BLaER1 treated with 17β-estradiol and CSF1 and Interleukin-3, amounts not matched to agents 10 nM and 100 nM (cell line): ENCODE results near the gene BHLHE23.

ENCODE experiments used
- H3K27ac ChIP-seq, 11 experiments: shearing (Covaris generic); formaldehyde crosslinking; 2 replicates each; pipeline ENCODE4 v1.8.1; 2022
- H3K27me3 ChIP-seq, 11 experiments: shearing (Covaris generic); formaldehyde crosslinking; 2 replicates each; pipeline ENCODE4 v1.8.1; 2022
- H3K36me3 ChIP-seq, 11 experiments: shearing (Covaris generic); formaldehyde crosslinking; 2 replicates each; pipeline ENCODE4 v1.8.1; 2022
- H3K4me1 ChIP-seq, 10 experiments: shearing (Covaris generic); formaldehyde crosslinking; 2 replicates each; pipeline ENCODE4 v1.8.1; 2022
- H3K4me2 ChIP-seq, 11 experiments: shearing (Covaris generic); formaldehyde crosslinking; 2 replicates each; pipeline ENCODE4 v1.8.1; 2022
- H3K4me3 ChIP-seq, 10 experiments: shearing (Covaris generic); formaldehyde crosslinking; 2 replicates each; pipeline ENCODE4 v1.8.1; 2022
- H3K9ac ChIP-seq, 11 experiments: shearing (Covaris generic); formaldehyde crosslinking; 2 replicates each; pipeline ENCODE4 v1.8.1; 2022
- H3K9me3 ChIP-seq, 11 experiments: shearing (Covaris generic); formaldehyde crosslinking; replicated peaks in 1 of 11; 2 replicates each; pipeline ENCODE4 v1.8.1; 2022
- H4K20me1 ChIP-seq, 11 experiments: shearing (Covaris generic); formaldehyde crosslinking; 2 replicates each; pipeline ENCODE4 v1.8.1; 2022
- Cebpa-rat ChIP-seq, 11 experiments: shearing (Covaris generic); IDR thresholded peaks; 2 replicates each; pipeline ENCODE4 v1.8.1; 2022

BHLHE23 gene

DNA sequence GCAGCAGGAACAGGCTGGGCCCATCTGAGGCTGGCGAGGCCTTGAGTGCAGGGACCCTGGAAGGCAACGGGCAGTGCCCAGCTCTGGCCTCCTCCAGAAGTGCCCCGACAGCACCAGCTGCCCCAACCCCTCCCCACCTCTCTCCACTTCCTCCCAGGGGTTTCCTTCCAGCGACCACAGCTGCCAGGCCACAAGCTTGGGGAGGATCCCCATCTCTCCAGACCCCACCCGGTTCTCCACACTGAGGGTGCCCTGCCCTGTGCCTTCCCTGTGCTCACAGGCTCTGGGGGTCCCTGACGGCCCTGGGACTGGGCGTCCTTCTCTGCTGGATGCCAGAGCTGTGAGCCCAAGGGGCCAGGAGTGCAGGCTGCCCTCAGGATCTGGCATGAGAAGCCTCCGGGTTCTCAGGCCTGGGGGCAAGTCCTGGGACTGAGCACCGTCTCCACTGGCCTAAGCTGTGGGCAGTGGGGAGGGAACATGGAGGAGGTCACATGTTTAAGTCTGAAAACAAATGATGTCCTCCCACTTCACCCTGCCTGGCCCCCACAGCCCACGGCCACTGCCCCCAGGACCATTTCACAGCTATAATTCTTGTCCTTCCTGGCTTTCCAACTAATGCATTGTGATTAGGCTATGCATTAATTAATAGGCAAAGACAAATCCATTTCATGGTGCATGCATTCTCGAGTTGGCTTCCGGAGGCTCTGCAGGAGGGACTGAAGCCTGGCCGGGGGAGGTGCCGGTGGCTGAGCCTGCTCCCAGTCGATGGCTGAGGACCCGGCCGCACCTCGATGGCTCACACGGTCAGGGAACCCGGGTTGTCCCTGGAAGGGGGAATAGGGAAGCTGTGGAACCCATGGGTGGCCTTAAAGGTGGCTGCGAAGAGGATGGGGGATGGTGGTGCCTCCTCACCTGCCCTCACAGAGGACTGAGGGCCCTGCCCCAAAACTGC lies 24.4 kb downstream of the BHLHE23 start:
- no peaks in the 10 kb centered on the region for H3K9me3 ChIP-seq
- peak overlapping the region in 6 of 10 experiments; percentile 4 to 58 (median 18); a peak in 10 of 20 replicates for H3K4me3 ChIP-seq
- no peaks in the 10 kb centered on the region for H3K36me3 ChIP-seq
- no peak for TF ChIP-seq Cebpa-rat (IDR thresholded peaks at IDR 0.05)
- H4K20me1 ChIP-seq, result peaks cover 0 to 62% (median 15%) of the 10 kb centered on the region in 11 experiments; a peak in 13 of 22 replicates
- peak overlapping the region; percentile 83 to 97 (median 94) for H3K4me2 ChIP-seq
- H3K4me1 ChIP-seq, result peaks cover 53 to 93% (median 78%) of the 10 kb centered on the region in 10 experiments
- peak overlapping the region in 7 of 11 experiments; percentile 9 to 56 (median 49); a peak in 12 of 22 replicates for H3K27ac ChIP-seq
- peak overlapping the region in 9 of 11 experiments; percentile 17 to 57 (median 42); a peak in 16 of 22 replicates for H3K9ac ChIP-seq
- H3K27me3 ChIP-seq, result peaks cover 6 to 52% (median 21%) of the 10 kb centered on the region in 11 experiments; a peak in 18 of 22 replicates

DNA sequence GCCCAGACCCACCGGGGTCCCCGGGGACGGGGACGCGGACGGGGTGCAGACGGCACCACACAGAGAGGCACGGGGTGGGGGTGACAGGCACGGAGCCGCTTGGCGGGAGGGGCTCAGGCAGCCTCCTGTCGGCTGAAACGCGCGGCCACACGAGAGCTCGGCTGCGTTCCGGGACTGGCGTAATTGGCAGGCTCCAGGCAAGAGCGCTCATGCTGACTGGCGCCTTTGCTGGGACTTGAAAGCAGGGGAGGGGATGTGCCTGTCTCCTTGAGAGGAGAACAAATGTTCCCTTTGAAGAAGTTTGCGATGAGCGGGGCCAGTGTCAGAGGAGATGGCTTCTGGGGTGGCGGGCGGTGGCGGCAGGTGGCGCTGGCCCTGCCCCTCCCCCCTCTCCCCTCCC lies 25.8 kb downstream of the BHLHE23 start:
- Histone ChIP-seq H3K4me2 (peak overlapping the region; percentile 78 to 96 (median 90)), H3K36me3 (no peaks in the 10 kb centered on the region), H3K27ac (peak overlapping the region in 1 of 11 experiments; percentile 2; a peak in 1 of 22 replicates), H3K4me1 (peaks cover 60 to 98% (median 87%) of the 10 kb centered on the region in 10 experiments), H3K9me3 (no peaks in the 10 kb centered on the region), H3K4me3 (peak overlapping the region in 4 of 10 experiments; percentile 4 to 49 (median 18); a peak in 4 of 20 replicates), H3K9ac (peak overlapping the region in 4 of 11 experiments; percentile 3 to 46 (median 34); a peak in 5 of 22 replicates), H4K20me1 (peaks cover 0 to 71% (median 15%) of the 10 kb centered on the region in 11 experiments; a peak in 13 of 22 replicates), H3K27me3 (peaks cover 6 to 60% (median 21%) of the 10 kb centered on the region in 11 experiments; a peak in 18 of 22 replicates)
- TF ChIP-seq Cebpa-rat (IDR thresholded peaks at IDR 0.05), result no peak

DNA sequence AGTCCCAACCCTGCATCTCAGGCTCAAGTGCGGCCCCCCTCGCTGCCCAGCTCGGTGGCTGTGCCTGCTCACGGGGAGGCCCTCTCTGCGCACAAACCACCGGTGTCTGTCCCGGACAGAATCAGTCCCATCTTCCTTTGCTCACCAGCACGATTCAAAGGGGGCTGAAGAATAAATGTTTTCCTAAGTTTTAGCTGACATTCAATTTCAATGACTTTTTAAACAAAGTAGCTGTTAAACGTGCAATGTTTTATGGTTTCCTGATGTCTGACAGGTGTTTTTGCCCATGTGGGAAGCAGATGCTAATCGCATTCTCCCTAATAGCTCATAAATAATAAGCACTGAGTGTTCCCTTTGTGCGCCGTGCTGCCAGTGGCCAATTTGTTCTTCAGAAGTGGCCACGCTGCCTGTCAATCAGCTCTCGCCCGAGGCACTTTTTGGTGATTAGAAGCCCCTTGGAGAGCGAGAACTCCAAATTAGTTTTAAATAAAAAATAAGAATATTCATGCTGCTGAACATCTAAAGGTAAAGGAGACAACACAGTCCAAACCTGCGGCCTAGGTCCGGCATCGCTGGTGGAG lies 26.3 kb downstream of the BHLHE23 start:
- Histone ChIP-seq H3K27ac (peak overlapping the region in 1 of 11 experiments; percentile 2; a peak in 1 of 22 replicates), H3K4me1 (peaks cover 60 to 98% (median 83%) of the 10 kb centered on the region in 10 experiments), H3K4me2 (peak overlapping the region; percentile 78 to 96 (median 90)), H3K9me3 (no peaks in the 10 kb centered on the region), H4K20me1 (peaks cover 0 to 71% (median 15%) of the 10 kb centered on the region in 11 experiments; a peak in 13 of 22 replicates), H3K36me3 (no peaks in the 10 kb centered on the region), H3K9ac (peak overlapping the region in 5 of 11 experiments; percentile 14 to 46 (median 35); a peak in 7 of 22 replicates), H3K4me3 (peak overlapping the region in 4 of 10 experiments; percentile 4 to 49 (median 18); a peak in 5 of 20 replicates), H3K27me3 (peaks cover 6 to 59% (median 18%) of the 10 kb centered on the region in 11 experiments; a peak in 18 of 22 replicates)
- no peak for TF ChIP-seq Cebpa-rat (IDR thresholded peaks at IDR 0.05)

DNA sequence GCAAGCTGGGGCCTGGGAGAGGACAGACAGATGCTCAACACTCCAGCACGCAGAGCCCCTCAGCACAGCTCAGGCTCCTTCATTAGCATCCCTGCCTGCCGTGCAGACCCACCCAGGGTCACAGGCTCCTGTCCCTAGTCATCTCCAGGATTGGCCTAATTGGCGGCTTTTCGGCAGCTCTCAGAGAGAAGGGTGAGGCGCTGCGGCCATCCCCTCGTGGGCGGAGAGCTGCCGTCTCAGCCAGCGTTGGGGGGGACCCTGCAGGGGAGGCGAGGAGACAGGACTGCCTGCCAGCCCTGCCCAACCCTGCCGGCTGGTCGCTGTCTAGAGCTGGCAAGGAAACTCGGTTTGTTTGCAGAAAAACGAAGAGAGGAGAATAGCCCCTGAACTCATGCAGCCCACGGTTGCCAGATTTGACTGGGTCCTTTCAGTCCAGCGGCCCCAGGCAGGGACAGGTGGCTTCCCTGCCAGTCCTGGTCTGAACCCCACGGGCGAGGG lies 26.8 kb downstream of the BHLHE23 start:
- peak overlapping the region; percentile 78 to 96 (median 90) for H3K4me2 ChIP-seq
- no peaks in the 10 kb centered on the region for H3K36me3 ChIP-seq
- no peak for TF ChIP-seq Cebpa-rat (IDR thresholded peaks at IDR 0.05)
- peaks cover 60 to 98% (median 82%) of the 10 kb centered on the region in 10 experiments for H3K4me1 ChIP-seq
- no peaks in the 10 kb centered on the region for H3K9me3 ChIP-seq
- peak overlapping the region in 4 of 11 experiments; percentile 14 to 46 (median 36); a peak in 4 of 22 replicates for H3K9ac ChIP-seq
- H4K20me1 ChIP-seq, result peaks cover 0 to 69% (median 15%) of the 10 kb centered on the region in 11 experiments; a peak in 13 of 22 replicates
- H3K27me3 ChIP-seq, result peaks cover 6 to 59% (median 22%) of the 10 kb centered on the region in 11 experiments; a peak in 18 of 22 replicates
- H3K4me3 ChIP-seq, result peak overlapping the region in 2 of 10 experiments; percentile 7 to 27; a peak in 1 of 20 replicates
- no peak overlapping the region for H3K27ac ChIP-seq

DNA sequence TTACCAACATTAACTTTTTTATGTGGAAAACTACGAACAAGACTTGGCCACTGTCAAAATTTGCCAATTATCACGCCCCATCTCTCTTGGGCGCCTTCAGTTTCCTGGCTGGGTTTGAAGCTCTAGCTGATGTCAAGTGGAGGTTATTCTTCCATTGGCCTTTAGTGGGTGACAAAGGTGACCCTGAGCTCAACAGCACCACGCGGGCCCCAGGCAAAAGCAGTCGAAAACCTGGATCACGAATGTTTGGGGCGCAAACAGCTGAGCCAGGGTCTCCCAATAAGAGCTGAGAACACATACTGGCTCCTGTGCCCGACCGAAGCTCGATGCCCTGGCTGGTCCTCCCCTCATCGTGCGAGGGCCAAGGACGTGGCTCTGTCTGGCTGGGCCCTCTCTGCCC lies 27.5 kb downstream of the BHLHE23 start:
- peak overlapping the region; percentile 78 to 96 (median 90); a peak in 21 of 22 replicates for H3K4me2 ChIP-seq
- no peaks in the 10 kb centered on the region for H3K36me3 ChIP-seq
- peak overlapping the region in 2 of 11 experiments; percentile 41 to 57; a peak in 2 of 22 replicates for H3K9ac ChIP-seq
- H3K9me3 ChIP-seq, result no peaks in the 10 kb centered on the region
- H4K20me1 ChIP-seq, result peaks cover 0 to 66% (median 15%) of the 10 kb centered on the region in 11 experiments; a peak in 14 of 22 replicates
- H3K4me3 ChIP-seq, result no peak overlapping the region; a peak in 1 of 20 replicates
- H3K27me3 ChIP-seq, result peaks cover 12 to 61% (median 28%) of the 10 kb centered on the region in 11 experiments; a peak in 20 of 22 replicates
- H3K4me1 ChIP-seq, result peaks cover 60 to 98% (median 83%) of the 10 kb centered on the region in 10 experiments
- H3K27ac ChIP-seq, result no peak overlapping the region; a peak in 1 of 22 replicates
- no peak for TF ChIP-seq Cebpa-rat (IDR thresholded peaks at IDR 0.05)

DNA sequence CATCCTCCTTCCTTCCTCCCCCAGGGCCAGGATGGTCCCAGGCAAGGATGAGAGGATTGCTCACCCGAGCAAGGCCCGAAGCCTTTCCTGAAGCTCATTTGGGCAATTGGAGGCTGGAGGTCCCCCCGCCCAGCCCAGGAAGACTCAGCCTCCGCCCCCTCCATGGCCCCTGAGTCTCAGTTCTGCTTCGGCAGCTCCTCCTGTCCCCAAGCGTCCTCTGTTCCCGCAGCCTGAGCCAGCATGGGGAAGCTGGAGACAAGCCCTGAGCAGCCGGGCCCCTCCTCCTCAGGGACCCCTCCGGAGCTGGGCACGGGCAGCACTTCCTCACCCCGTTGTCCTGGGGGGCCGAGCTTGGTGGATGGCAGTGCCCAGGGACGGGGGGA lies 28.2 kb downstream of the BHLHE23 start:
- H3K9me3 ChIP-seq, result no peaks in the 10 kb centered on the region
- peak overlapping the region in 4 of 10 experiments; percentile 10 to 25 (median 16); a peak in 6 of 20 replicates for H3K4me3 ChIP-seq
- peak overlapping the region; percentile 78 to 96 (median 90) for H3K4me2 ChIP-seq
- no peaks in the 10 kb centered on the region for H3K36me3 ChIP-seq
- peaks cover 20 to 68% (median 35%) of the 10 kb centered on the region in 11 experiments for H3K27me3 ChIP-seq
- peak overlapping the region in 9 of 11 experiments; percentile 8 to 67 (median 58); a peak in 15 of 22 replicates for H3K27ac ChIP-seq
- peaks cover 60 to 94% (median 81%) of the 10 kb centered on the region in 10 experiments for H3K4me1 ChIP-seq
- peak overlapping the region in 9 of 11 experiments; percentile 21 to 62 (median 44); a peak in 16 of 22 replicates for H3K9ac ChIP-seq
- no peak for TF ChIP-seq Cebpa-rat (IDR thresholded peaks at IDR 0.05)
- H4K20me1 ChIP-seq, result peaks cover 0 to 66% (median 15%) of the 10 kb centered on the region in 11 experiments; a peak in 14 of 22 replicates

DNA sequence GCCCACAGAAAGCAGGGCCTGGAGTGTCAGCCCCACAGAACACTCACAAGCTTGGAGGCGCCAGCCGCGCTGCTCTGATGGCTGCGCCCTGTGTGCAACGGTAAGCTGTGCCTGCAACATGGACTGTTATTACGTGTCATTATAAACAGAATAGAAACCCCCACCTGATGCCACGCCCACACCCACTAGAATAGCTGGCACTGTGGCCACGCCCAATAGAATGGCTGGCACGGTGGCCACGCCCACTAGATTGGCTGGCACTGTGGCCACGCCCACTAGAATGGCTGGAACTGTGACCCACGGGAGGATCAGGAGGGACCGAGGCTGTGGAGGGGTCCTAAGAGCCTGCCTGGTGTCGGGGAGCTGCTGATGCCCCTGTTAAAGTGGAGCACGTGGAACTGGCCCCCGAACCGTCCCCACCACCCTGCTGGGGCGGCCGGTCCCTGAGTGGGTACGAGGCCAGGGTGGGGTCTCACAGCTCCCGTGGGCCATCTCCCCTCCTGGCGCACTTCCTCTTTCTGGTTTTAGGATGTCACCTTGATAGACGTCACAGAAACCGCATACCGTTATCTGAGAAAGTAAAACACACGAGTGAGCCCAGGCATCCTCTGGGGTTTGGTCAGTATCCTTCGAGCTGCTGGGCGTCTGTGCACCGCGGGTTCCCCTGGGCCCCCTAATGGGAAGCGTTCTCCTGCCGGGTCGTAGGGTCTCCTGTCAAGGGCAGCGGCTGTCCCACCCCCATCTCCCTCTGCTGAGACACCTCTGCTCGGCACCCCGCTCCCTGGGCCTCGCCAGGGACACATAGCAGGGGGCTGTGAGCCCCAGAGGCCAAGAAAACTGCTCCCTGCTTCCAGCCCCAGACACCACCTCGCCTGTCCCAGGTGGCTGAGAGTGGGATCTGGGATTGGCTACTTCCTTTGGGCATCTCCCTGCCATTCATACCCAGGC lies 28.9 kb downstream of the BHLHE23 start:
- Histone ChIP-seq H4K20me1 (peaks cover 0 to 72% (median 17%) of the 10 kb centered on the region in 11 experiments; a peak in 14 of 22 replicates), H3K27ac (peak overlapping the region in 9 of 11 experiments; percentile 9 to 67 (median 58); a peak in 15 of 22 replicates), H3K9ac (peak overlapping the region in 9 of 11 experiments; percentile 22 to 62 (median 57); a peak in 16 of 22 replicates), H3K4me3 (peak overlapping the region in 7 of 10 experiments; percentile 2 to 43 (median 10); a peak in 7 of 20 replicates), H3K4me2 (peak overlapping the region; percentile 78 to 96 (median 90)), H3K27me3 (peaks cover 26 to 75% (median 42%) of the 10 kb centered on the region in 11 experiments), H3K36me3 (no peaks in the 10 kb centered on the region), H3K4me1 (peaks cover 61 to 96% (median 84%) of the 10 kb centered on the region in 10 experiments), H3K9me3 (no peaks in the 10 kb centered on the region)
- no peak; a peak in 2 of 22 replicates for TF ChIP-seq Cebpa-rat (IDR thresholded peaks at IDR 0.05)
